Endothelial cell of umbilical vein (primary cell): Measurements from ENCODE around the gene BNIP5.

Experiments used
- CTCF ChIP-seq, 2 donors: IDR thresholded peaks; 1 replicate in 1 of 2; 2 replicates in 1 of 2; pipeline ENCODE4 v1.5.1; 2011; ENCODE audit warnings: low read length in 2 of 2, mild to moderate bottlenecking in 2 of 2, moderate library complexity in 2 of 2, control low read depth in 1 of 2, inconsistent platforms in 1 of 2, low read depth in 1 of 2; ENCODE audit not compliant: insufficient read depth in 1 of 2; ENCODE audit errors: extremely low read depth in 1 of 2
- GATA2 ChIP-seq: IDR thresholded peaks from 2 replicates; pipeline ENCODE4 v1.7.0; 2011; ENCODE audit warnings: low read depth, mild to moderate bottlenecking, moderate library complexity, mixed read lengths, low read length; ENCODE audit not compliant: insufficient read length, insufficient read depth
- POLR2A ChIP-seq: IDR thresholded peaks from 2 replicates; pipeline ENCODE4 v1.6.1; 2012; ENCODE audit warnings: low read depth, mild to moderate bottlenecking, control low read depth, low read length

DNA sequence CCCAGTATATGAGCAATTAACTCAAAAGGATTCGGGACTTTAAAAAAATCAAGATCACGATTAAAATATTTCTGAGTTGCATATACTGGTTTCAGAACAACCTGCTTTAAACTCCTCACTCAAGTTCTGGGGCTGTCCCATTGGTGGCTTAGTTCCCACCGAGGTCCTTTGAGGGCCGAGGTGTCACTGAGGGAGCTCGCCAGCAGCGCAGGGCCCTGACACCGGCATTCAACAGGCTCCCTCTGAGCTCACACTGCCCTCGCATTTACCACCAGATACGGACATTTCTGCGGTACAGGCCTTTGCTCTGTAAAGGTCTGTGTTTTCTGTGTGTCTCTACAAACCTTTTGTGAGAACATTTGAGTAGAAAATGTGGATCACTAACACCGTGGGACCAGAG is 24.4 kb upstream of the BNIP5 start:
- TF ChIP-seq CTCF (IDR thresholded peaks at IDR 0.05; ENCODE audit: extremely low read depth in 1 of 2, insufficient read depth in 1 of 2, low read depth in 1 of 2, low read length in 2 of 2) (no peak), POLR2A (no peak), GATA2 (no peak)
